Raji (cell line): ENCODE data around the gene GPR107.

Experiments
- POLR2A ChIP-seq: IDR thresholded peaks from 2 replicates; pipeline ENCODE4 v1.6.1; 2011; ENCODE audit warnings: low read depth, low read length, control low read depth; ENCODE audit not compliant: insufficient read depth

The GPR107 gene

DNA sequence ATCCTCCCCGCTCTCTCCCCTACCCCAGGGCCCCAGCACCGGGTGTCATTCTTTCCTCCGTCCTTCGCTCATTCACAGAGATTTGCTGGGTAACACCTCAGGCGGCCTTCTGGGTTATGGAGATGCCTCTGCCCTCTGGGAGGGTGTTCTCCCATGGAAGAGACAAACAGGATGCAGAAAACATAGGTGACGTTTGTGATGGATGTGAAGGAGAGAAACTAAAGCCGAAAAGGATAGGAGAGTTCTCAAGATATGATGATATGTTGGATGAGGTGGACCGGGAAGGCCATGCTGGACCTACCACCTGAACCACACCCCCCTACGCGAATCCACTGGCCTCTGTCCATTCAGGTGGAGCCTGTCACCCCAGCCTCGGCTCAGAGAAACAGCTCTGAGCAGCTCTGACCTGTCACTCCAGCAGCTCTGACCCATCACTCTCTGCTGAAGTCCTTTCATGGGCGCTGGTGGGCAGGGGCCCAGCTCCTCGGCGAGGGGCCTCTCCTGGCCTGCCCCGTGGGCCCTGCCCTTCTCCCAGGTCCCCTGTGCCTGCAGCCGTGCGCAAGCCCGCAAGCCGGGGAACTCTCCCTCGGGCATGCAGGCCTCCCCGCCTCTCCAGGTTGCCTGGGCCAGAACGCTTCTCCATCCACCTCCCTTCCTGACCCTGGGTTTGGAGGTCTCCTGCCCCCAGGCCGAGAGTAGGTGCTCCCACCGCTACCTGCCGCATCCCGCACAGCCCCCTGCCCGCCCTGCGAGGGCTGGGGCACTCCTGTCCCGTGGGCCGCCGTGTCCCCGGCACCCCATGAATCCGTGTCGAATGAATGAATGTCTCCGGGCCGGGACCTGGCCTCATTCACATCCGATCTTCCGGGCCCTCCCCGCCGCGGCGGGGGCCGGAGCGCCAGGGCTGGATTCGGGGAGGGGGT is 117.8 kb downstream of the GPR107 start:
- TF ChIP-seq POLR2A = no peak

DNA sequence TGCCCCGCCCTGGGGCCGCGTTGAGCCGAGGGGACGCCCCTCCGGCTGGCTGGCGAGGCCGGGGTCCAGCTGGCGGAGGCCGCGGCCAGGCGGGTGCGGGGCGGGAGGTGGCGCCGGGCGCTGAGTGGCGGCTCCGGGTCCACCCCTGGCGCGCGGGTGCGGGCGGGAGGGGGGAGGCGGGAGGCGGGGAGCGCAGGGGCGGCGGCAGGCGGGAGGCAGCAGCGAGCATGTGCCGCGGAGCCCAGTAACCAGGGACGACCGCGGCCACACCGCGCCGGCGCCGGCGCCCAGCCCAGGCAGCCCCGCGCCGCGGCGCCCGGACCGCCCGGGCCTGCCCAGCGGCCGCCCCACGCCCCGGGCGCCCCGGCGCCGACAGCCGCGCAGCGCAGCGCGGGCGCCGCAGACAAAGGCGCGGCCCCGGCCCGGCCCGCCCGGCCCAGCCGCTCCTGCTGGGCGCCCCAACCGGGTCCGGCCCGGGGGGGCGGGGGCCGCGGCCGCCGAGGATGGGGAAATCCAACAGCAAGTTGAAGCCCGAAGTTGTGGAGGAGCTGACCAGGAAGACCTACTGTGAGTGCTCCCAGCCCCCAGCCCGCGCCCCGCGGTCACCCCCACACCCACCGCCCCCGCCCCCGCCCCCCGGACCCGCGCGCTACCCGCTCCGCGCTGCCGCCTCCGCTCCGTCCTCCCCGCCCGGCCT is 118.6 kb downstream of the GPR107 start, which contains the start of gene NCS1:
Gene NCS1, plus strand, starts transcription at position 244 of the 697 bp plus-strand sequence. Its CDS starts 260 bp downstream, at position 504.
- no peak for TF ChIP-seq POLR2A

DNA sequence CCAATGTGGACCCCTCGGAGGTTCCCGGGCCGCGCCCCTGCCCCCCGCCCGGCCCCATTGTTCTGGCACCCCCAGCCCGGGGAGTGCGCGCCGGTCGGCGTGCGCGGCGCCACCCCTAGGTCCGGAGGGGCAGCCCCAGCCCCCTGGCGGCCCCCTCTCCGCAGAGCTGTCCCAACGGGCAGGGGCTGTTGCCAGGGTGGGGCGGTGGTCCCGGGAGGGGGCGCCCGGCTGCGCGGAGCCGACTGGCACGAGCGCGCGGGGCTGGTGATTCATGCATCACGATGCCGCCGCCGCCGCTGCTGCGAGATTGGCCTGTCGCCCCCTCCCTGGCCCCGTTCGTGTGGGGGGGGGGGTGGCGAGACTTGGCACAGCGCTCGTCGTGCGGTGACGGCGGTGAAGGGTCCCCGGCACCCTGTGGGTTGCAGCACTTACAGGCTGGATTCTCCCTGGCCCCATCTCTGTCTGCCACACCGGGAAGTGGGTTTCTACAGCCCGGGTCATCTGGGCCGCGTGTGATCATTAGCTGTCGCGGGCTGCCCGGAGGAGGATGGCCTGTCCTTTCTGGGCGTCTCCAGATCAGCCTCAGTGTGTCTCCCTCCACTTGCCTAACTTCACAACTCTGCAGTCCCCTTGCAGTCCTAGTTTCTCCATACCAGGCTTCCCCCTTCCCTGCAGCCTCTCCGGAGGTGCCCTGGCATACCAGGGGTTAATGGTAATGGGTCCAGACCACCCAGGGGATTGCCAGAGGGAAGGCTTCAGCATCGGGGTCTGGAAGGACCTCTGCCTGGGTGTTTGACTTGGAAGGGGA is 119.4 kb downstream of the GPR107 start:
- no peak for TF ChIP-seq POLR2A

DNA sequence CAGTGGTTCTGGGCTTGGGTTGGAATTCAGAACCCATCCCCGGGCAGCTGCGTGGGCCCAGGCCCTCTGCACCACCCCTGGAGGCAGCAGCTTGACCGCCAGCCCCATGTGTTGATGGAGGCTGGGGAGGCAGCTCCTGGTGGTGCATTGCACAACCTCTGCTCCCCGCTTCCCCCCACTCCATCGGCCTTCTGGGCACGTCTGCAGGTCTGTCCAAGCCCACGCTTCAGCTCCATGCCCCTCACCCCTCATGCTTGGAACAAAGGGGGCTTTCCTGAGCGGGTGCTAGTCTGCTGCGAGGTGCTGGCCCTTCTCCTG is 119.9 kb downstream of the GPR107 start:
- no peak for TF ChIP-seq POLR2A

DNA sequence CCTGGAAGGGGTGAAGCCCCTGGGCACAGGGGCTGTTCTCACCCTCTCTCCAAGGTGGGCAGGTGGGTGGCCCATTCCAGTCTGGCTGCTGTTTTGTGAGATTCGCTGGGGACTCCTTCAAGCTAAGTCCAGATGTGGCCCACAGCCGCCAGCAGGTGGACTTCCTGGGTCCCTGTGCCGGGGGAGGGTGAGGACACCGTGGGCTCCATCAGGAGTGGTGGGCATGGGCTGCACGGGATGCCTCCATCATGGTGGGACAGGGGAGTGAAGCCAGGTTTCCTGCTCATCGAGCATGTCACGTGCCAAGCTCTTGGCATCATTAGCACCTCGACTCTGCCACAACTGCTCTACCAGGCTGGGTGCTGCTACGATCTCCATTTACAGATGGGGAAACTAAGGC is 120.3 kb downstream of the GPR107 start:
- no peak for TF ChIP-seq POLR2A

DNA sequence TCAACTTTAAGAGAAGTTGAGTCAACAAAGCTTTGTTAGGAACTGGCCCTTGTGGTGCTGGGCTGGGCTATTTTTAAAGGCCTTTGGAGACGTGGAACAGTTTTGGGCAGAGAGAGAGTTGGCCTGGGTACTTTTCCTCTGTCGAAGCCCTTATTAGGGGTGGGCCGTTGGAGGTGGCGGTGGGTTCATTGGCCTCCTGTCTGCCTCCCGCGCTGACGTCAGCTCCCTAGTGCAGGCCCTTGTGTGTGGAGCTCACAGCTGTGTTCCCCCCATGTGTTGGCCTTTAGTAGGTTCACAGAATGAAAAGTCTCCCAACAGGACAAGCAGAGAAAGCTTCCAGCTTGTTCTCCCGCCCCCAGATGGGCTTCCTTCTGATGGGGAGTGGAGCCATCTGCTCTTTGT is 121.2 kb downstream of the GPR107 start:
- TF ChIP-seq POLR2A = no peak

DNA sequence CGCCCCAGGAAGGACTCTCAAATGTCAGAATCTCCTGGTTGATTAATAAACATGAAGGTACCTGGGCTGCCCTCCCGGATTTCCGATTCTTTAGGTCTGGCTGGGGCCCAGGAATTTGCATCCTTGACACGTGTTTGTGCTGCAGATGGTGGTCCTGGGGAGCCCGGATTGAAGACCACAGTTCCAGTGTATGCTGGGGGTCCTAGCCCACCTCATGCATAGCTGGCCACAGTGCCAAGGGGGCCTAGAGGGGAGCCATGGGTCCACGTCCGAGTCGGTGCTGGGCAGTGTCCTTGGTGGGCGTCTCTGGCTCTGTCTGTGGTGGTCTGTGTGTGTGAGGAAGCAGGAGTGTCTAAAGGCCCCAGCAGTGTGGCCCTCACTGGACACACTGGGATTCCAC is 121.6 kb downstream of the GPR107 start:
- TF ChIP-seq POLR2A = no peak

DNA sequence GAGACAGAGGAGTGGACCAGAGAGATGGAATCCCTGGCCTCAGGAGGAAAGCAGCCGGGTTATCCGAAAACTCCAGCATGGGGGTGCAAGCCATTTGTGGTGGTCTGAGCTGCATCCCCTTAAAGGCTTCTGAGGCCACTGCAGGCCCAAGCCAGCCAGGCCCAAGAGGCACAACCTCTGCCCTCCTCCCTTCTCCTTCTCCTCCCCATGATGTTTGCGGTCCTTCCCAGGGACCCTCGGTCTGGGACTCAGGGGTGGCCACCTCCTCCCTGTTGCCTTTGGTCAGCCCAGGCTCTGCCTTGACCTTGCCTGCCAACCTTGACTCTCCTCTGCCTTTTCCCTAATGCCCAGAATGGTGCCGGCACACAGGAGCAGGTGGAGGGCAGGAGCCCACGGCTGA is 123.1 kb downstream of the GPR107 start:
- no peak for TF ChIP-seq POLR2A

DNA sequence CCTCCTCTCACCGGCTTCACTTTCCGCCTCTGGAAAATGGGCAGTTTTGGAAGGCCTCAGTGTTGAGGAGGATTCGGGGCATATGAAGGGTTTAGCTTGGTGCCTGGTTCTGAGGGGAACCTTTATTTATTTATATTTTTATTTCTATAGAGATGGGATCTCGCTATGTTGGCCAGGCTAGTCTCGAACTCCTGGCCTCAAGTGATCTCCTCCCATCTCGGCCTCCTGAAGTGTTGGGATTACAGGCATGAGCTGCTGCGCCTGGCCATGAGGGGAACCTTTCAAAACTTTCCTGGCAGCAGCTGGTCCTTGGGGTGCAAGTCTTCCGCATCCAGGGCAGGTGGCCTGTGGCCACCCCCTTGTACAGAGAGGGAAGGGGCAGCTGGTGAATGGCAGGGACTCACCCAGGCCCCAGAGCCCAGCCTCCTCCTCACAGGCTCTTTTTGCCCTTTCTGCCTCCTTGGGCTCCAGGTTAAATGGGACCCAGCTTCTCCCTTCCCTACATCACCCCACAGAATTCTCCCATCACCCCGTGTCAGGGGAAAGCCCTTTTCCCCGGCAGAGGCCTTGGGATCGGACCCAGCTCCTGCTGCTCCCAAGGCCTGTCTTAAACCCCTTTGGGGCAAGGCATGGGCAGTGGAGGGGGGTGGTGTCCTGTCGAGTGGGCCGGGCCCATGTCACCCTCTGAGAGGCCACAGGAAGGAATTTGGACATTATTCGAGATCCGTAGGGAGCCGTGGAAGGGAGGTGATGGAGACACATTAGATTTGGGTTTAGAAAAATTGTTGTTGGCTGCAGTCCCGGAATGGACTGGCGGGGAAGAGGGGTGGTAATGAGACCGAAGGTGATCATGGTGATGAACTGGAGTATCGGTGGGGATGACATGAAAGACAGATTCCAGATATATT is 124.4 kb downstream of the GPR107 start:
- TF ChIP-seq POLR2A = no peak

DNA sequence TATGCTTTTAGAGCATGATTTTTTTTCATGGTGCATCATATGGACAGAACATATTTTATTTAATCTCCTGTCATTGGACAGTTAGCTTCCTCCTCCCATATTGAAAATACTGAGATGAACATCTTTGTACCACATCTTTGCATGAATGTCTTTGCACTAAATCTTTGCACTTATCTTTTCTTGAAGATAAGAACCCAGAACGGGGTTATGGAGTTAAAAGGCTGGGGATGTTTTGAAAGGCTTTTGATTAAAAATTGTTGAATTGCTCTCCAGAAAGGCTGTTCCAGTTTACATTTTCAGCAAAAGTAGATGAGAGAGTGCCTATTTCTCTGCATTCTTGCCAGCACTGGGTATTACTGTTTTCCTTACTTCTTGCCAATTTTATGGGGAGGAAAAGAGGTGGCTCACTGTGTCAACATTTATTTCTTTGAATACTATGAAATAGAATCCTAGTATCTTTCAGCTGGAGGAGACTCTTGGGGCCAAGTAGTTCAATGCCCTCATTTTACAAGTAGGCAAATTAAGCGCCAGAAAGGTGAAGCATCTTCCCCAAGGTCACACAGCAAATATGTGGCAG is 125.7 kb downstream of the GPR107 start:
- TF ChIP-seq POLR2A = no peak

DNA sequence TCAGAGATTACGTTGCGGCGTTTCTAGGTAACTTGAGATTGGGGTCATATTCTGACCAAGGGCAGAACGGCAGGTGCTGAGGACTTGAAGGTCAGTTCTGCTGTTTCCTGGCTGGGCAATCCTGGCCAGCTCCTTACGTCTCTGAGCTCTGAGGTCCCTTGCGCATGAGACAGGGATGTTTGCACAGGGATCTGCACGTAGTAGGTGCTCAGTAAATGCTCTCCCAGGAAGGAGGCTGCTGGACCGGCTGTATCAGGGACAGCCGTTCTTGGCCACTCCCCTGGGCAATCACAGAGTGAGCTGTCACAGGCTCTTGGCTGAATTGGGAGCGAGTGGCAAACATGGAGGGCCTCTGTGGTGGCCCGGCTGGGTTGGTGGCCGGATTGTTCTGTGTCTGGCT is 126.8 kb downstream of the GPR107 start:
- no peak for TF ChIP-seq POLR2A

DNA sequence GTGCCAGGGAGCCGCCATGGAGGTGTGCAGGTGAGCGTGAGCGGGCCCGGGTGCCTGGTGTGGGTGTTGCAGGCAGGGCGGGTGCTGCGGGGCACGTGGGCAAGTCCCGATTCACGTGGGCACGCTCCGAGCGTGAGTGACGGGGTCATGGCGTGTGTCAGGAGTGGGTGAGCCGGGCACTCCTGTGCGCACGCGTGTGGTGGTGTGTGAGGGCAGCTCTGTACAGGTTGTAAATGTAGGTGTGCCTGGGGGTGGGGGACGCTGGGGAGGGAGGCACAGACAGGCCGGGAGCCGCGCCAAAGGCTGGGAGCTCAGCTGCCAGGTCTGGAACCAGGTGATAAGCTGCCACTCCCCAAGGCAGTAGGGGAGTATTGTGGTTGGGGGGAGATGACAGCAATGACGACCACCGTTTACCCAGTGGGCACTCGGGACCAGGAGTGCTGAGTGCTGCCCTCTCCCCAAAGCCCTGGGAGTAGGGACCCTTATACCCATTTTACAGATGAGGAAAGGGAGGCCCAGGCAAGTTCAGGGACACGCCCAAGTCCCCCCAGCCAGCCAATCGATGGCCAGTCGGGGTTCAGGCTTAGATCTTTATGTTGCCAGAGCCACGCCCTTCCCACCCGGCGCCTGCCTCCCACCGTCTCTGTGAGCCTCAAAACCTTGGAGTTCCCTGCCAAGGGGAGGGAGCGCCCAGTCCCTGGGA is 128.1 kb downstream of the GPR107 start:
- TF ChIP-seq POLR2A = no peak

DNA sequence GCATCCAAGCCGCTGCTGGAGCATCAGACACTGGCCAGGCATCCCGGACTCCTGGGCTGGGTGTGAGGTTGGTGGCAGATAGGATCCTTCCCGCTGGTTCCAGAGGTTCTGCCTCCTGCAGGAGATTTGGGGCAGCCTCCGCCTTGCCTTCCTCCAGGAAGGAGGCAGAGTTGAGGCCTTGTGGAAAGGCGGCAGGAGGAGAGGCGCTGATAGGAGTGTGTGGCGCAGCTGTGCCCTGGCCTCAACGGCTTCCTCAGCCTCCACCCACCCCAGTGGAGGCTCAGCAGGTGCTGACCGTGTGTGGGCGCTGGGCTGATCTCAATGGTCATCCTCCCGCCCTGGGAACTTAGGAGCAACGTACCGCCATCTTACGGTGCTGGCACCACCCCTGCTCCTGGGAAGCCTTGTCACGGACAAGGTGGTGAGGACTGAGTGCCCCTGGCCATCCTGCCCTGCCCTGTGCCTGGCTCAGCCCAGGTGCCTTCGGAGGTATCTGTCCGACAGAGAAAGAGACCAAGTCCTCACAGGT is 128.7 kb downstream of the GPR107 start:
- TF ChIP-seq POLR2A = no peak
